ENCODE measurements around the gene PRKCH.

The PRKCH gene

GRCh38 chr14:61499991-61500390, 178.6 kb downstream of the PRKCH start:
- no peak for DNase-seq

GRCh38 chr14:61501714-61502458, 180.5 kb downstream of the PRKCH start:
- no peak for DNase-seq

- no peak for DNase-seq
These were observed 181.2 kb downstream of the PRKCH start for GRCh38 chr14:61502459-61503093.

DNA sequence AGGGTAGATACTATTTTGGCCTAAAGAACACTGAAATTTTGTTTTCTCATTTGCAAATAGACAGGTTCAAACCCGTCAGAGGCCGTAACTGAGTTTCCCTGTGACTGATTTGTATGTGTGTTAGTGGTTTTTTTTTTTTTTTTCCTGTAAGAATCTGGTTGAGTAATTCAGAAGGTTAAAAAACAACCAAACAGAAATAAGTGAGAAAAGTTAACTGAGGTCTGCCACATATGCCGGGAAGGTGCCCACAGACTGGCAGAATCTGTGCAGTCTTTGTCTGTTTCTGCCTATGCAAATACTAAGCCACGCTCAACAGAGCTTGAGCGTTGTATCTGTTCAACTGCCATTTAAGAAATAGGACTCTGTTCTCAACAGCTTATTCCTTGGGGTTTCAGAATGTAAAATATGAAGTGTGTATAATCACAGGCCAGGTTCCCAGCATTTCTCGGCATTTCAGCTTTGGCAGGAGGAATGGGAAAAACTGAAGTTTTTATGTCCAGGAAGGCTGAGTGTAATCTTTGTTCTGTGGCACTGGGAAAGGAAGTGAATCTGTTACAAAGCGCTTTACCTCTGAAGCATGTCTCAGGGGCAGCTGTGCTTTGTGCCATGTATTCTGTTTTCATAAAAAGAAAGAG, 181.9 kb downstream of the PRKCH start:
- DNase-seq = no peak

GRCh38 chr14:61504901-61505300, 183.5 kb downstream of the PRKCH start:
- DNase-seq = no peak

GRCh38 chr14:61505815-61506809, 184.7 kb downstream of the PRKCH start:
- no peak for DNase-seq

- DNase-seq = no peak
These were observed 187.1 kb downstream of the PRKCH start for GRCh38 chr14:61508526-61508925.

GRCh38 chr14:61510736-61511557, 189.6 kb downstream of the PRKCH start:
- DNase-seq = no peak

DNA sequence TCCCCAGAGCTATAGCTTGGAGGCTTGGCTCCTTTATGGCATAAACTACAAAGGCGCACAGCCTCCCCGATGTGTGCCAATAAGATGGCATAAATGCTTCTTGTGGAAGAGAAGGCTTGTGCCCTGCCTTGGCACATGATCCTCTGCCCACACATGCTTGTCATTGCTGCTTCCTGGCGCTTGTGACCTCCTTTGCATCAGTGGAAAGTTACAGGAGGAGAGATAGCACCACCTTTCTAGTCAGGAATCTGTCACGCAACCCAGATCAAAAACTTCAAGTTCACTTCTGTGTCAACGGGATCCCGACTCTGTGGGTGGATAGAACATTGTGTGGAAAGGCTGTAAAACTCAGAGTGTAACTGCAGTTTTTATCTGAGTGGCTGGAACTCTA, 190.2 kb downstream of the PRKCH start:
- no peak for DNase-seq

DNA sequence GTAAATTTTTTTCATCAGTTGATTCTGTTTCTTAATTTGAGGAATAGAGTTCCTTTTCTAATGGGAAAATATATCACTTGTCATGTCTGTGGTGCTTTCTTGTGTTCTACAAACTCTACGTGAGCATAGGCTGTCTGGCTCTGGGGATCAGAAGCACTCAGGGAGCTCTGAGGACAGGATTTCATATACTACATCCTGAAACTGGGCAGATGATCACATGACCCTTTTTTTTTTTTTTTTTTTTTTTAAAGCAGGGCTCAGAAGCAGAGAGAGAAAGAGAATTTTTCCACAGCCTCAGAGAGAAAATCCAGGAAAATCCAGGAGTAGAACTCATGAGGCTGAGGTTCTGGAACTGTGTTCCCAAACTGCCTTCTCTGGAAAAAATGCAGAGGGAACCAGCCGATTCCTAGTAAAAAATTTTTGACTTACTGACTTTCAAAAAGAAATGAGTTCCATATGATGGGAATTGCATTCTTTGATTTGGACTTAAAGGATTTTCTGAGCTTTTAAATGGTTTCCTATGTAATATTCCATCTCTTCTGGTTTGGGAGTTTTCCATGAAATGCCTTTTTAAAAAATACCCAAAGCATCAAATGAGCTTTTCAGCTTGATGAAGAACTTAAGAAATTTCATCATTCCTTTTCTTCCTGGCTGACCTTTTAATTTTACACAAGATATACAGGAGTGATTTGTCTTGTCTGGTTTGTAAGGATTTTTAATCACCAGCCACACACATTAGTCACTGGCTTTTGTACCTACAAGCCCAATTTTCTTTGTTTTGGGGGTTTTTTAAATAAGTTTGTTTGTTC, 190.9 kb downstream of the PRKCH start:
- no peak for DNase-seq

GRCh38 chr14:61513986-61514830, 192.8 kb downstream of the PRKCH start:
- no peak for DNase-seq

DNA sequence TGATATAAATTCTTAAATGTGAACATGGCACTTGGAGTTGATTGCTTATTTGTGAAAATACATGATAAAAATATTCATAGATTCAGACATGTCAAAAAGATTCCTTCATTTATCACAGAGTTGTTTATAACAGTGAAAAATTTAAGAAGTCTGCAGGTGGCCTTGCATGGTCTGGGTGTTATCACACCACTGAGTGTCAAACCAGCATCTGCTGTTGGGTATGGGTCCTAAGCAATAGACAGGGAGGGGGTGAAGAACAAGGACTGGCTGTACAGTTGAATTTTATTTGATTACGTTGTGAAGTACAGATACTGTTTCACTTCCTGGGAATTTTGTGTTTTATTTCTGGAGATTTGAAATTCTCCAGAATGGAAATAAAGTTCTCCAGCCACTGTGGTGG, 193.5 kb downstream of the PRKCH start:
- no peak for DNase-seq

DNA sequence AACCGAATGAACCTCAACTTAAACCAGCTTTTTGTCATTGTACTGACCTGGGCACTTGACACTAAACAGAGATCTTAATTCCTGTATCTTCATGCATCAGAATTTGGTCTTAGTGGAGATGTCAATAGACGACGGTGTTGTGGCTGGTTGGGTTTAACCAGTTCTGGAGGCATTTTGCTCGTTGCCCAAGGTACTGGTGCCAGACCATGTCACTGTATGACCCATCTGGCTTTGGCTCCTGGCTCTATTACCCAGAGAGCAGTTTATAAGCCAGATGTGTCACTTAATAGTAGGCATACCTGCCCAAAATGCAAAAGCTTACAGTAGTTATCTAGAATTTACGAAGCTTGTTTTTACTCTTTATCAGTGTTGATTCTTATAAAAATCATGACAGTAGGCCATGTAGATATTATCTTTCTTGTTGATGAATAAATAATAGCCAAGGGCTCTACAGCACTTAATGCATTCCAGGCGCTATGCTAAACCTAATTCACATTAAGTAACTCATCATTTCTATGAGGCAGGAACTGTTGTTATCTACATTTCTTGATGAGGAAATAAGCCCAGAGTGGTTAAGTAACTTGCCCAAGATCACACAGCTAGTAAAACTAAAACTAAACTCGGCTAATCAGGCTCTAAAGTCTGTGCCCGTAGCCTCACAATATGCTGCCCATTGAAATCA, 194.2 kb downstream of the PRKCH start:
- DNase-seq = no peak

DNA sequence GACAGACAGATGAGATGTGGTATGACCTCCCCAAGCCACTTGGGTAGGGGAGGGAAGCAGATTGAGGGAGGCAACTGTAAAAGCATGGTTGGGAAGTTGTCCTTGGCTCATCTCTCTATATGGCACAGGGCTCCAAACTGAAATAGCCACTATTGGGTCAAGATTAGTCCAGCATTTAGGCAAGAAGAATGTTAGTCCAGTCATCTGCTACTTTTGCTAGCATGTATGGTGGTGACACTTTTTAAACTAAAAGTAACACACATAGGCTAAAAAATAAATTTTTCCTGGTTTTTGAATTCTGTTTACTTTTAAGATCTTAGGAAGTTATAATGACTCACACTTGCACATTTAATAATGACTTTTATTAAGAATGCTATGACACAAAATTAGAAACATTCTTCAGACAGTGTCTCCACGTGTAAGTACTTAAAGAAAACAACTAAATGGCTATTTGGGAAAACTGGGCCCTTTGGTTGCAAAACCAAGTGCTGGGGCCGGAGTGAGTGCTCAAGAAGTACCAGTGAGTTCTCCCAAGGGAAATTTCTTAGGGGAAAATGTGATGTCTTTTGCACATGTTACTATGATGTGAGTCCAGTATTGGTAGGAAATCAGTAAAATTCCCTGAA, 194.9 kb downstream of the PRKCH start:
- no peak for DNase-seq

- no peak for DNase-seq
These were observed 195.7 kb downstream of the PRKCH start for GRCh38 chr14:61516964-61517653.

- DNase-seq = no peak
These were observed 196.6 kb downstream of the PRKCH start for GRCh38 chr14:61517911-61518384.

DNA sequence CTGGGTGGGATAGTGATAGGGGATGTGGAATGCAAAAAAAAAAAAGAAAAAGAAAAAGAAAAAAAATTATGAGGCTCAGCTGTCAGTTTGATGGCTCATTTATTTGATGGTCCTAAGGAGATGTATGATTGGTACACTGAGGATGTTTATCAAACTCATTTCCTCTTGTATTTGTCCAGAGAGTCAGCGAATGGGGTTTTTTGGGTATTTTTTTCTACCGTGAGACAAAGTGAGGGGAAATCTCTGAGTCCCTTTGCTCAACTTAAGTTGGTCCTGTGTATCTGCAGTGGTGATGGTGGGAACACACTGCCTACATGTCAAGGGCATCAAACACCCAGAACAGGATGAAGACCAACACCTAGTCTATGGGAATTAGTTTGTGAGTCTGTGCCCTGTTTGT, 197.0 kb downstream of the PRKCH start:
- no peak for DNase-seq

GRCh38 chr14:61519106-61519505, 197.7 kb downstream of the PRKCH start:
- DNase-seq = no peak

All from NCI-H774 (cell line).